ENCODE results near the gene MARK3.

MARK3 gene

DNA sequence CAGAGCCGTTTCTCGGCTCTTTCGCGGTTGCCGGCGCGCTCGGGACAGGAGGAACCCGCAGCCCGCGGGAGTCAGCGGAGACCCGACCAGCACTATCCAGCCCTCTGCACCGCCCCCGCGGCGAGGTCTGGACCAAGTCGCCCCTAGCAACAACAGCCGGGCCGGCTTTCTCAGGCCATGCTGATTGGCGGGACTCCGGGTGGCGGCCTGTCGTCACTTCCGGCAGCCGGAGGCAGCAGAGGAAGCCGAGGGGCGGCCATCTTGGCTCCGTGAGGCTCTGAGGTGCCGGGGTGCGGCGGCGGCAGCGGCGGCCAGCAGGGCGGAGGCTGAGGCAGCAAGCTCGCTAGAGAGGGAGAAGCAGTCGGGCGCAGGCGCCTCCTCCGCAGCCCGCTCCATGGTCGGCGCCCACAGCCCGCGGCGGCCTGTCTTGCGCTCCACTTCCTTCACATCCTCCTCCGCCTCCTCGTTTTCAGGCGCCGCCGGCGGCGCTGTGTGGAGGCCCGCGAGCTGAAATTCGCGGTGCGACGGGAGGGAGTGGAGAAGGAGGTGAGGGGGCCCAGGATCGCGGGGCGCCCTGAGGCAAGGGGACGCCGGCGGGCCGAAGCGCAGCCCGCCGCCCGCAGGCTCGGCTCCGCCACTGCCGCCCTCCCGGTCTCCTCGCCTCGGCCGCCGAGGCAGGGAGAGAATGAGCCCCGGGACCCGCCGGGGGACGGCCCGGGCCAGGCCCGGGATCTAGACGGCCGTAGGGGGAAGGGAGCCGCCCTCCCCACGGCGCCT is at the start of gene MARK3:
MARK3 (plus strand) TSS at position 264 of the 777 bp plus-strand sequence. CDS start 615 bp downstream, outside the sequence.
- H3K27ac ChIP-seq = peak within 1 kb of the TSS; percentile 94
- TF ChIP-seq, protein P1, sequence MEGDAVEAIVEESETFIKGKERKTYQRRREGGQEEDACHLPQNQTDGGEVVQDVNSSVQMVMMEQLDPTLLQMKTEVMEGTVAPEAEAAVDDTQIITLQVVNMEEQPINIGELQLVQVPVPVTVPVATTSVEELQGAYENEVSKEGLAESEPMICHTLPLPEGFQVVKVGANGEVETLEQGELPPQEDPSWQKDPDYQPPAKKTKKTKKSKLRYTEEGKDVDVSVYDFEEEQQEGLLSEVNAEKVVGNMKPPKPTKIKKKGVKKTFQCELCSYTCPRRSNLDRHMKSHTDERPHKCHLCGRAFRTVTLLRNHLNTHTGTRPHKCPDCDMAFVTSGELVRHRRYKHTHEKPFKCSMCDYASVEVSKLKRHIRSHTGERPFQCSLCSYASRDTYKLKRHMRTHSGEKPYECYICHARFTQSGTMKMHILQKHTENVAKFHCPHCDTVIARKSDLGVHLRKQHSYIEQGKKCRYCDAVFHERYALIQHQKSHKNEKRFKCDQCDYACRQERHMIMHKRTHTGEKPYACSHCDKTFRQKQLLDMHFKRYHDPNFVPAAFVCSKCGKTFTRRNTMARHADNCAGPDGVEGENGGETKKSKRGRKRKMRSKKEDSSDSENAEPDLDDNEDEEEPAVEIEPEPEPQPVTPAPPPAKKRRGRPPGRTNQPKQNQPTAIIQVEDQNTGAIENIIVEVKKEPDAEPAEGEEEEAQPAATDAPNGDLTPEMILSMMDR (conservative IDR thresholded peaks at IDR 0.05) = no peak; the same call in 1 of the 2 replicates
- TF ChIP-seq ZFX (IDR thresholded peaks at IDR 0.05) = peak; percentile 77; the same call in 1 of the 2 replicates

DNA sequence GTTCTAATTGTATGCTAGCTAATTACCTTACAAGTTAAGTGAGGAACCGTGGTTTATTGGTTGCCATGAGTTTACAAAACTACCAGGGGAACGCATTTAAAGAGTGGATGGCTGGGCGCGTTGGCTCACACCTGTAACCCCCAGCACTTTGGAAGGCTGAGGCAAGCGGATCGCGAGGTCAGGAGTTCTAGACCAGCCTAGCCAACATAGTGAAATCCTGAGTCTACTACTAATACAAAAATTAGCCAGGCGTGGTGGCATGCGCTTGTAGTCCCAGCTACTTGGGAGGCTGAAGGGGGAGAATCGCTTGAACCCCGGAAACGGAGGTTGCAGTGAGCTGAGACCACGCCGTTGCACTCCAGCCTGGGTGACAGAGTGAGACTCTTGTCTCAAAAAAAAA is 49.0 kb upstream of the MARK3 start:
- no peak overlapping the region for H3K27ac ChIP-seq
- no peak for TF ChIP-seq ZFX (IDR thresholded peaks at IDR 0.05)

DNA sequence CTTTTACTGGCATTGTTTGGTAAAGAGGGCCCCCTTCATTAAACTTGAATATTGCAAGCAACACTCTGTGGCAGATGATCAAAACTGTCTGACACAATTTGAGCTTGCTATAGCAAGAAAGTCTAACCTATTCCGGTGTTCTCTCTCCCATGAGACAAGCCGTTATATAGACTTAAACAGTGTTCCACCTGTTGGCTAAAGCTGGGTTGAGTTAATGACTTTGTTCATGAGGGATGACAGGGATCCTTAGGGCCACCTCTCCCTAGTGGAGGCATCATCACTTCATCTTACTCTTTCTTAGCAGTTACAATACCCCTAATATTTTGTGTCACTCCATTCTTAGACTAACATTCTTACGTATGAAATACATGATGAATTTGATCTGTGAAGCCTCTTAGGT is 47.4 kb upstream of the MARK3 start:
- TF ChIP-seq, protein P1 (conservative IDR thresholded peaks at IDR 0.05) = no peak
- H3K27ac ChIP-seq = no peak overlapping the region

DNA sequence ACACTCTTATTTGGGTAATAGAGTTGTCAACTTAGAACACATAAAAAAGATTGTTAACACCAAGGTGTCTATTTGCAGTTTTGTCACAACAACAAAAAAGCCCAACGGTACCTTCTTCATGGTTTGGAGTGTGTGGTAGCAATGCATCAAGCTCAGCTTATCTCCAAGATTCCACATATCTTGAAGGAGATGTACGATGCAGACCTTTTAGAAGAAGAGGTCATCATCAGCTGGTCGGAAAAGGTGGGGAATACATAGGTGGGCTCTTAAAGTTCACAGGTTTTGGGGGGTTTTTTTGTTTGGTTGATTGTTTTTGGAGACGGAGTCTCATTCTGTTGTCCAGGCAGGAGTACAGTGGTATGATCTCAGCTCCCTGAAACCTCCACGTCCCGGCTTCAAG is 45.7 kb upstream of the MARK3 start:
- no peak overlapping the region for H3K27ac ChIP-seq
- TF ChIP-seq ZFX (IDR thresholded peaks at IDR 0.05) = no peak
- TF ChIP-seq, protein P1 (conservative IDR thresholded peaks at IDR 0.05) = no peak

DNA sequence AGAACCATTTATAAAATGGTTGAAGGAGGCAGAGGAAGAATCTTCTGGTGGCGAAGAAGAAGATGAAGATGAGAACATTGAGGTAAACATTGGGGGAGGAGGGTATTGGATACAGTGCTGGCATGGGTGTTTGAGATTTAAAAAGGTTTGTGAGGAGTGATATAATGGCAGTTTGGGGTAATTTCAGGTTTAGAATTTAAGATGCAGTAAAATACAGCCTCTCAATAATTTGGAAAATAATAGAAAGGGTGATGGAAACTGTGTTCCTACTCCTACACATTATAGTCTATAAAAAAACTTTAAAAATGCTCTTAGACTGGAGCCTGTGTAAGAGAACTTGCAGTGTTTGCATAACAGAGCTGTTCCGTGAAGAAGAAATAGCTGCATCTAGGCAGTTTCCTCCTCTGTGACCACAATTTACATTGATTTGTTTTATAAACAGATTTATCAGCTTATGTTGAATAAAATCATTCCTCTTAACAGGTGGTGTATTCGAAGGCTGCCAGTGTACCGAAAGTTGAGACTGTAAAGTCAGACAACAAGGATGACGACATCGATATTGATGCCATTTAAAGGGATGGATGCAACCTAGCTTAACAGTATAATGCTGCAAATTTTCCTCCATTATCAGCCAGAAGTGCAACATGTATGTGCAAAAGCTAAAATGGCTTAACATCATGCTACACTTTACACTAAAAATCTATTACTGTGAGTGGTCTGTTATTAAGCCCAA is 44.6 kb upstream of the MARK3 start:
- TF ChIP-seq, protein P1 (conservative IDR thresholded peaks at IDR 0.05) = no peak
- no peak for TF ChIP-seq ZFX (IDR thresholded peaks at IDR 0.05)
- no peak overlapping the region for H3K27ac ChIP-seq

DNA sequence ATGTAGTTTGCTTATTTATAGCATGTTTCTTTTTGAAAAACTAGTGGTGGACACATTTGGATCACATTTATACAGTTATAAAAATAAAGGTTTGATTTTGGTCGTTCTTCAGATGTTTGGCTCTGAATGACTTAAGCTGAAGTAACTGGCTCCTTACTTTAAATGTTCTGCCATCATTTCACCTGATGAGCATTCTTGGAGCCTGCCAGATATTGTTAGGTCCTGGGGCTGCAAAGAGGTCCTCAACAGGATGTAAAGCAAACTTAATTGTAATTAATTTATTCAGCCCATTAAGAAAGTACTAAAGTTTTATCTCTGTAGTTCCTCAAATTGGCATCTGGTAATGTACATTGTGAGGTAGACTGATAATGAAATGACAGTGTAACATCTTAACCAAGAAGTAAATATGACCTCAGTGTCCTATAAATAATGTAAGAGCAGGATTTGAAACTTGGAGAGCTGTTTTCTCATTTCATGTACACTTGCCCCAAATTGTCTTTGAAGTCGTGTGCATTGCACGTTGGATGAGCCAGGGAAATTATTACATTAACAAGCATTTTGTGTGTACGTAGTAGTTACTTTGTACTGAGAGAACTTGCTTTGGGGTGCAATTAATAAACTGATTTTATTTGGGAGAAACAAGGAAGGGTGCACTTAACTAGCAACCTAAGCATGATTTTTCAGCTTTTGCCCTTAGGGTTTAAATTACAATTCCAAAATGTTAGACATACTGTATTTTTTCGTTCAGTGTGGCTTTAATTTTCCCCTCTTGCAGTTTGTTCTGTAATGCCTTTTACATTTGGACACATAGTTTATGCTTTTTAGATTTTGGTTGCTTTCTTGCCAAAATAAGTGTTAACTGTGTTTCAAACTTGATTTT is 43.7 kb upstream of the MARK3 start:
- H3K27ac ChIP-seq = no peak overlapping the region
- TF ChIP-seq, protein P1 (conservative IDR thresholded peaks at IDR 0.05) = no peak
- TF ChIP-seq ZFX (IDR thresholded peaks at IDR 0.05) = no peak

DNA sequence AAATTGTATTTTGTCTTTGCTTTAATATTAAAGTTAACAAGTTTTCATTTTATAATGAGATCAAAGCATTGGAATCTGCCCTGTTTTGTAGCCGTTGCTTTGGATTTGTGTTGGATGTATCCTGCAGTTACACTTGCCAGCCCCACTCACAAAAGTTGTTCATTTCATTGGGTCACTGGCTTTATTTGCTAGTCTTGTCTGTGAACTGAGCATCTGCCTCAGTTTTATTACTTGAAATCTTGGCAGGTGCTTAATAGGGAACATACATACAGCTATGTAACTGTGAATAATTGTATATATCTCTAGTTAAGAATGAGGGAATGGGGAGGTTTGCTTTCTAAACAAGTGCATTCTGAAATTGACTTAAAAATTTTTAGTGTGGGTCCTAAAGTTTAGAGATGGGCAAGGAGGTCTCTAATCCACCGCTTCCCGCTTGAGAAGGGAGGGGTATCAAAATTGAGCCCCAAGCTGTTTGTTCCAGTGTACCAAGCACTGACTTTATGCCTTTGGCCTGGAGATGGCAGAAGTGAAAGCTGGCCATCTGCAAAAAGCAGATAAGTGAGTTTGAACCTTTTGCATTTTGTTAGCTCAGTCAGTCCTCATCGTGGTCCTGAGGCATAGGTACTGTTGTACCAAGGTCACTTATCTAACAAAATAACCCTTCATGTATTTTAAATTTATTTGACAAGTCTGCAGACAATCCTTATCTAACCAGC is 41.9 kb upstream of the MARK3 start:
- H3K27ac ChIP-seq = no peak overlapping the region
- no peak for TF ChIP-seq ZFX (IDR thresholded peaks at IDR 0.05)
- TF ChIP-seq, protein P1 (conservative IDR thresholded peaks at IDR 0.05) = no peak
